Osteocyte (in vitro differentiated cells): ENCODE measurements around the gene KRT3. TPM values are rescaled to one million over a fixed set of nuclear protein-coding genes. Genes with fewer than 3 reads are reported as not detected.

Experiments
- DNase-seq: peaks from one replicate; pipeline ENCODE4 v3.0.0; 2021; ENCODE audit warnings: mixed read lengths; ENCODE audit not compliant: unreplicated experiment; ENCODE audit errors: extremely low spot score
- H3K27ac Mint-ChIP-seq: one replicate; pipeline ENCODE4 v1.8.0; 2021; ENCODE audit warnings: mild to moderate bottlenecking, mixed read lengths; ENCODE audit not compliant: unreplicated experiment
- H3K27me3 Mint-ChIP-seq: one replicate; pipeline ENCODE4 v1.8.0; 2021; ENCODE audit warnings: mixed read lengths; ENCODE audit not compliant: unreplicated experiment
- H3K36me3 Mint-ChIP-seq: one replicate; pipeline ENCODE4 v1.8.0; 2021; ENCODE audit warnings: mixed read lengths; ENCODE audit not compliant: unreplicated experiment
- H3K4me1 Mint-ChIP-seq: one replicate; pipeline ENCODE4 v1.8.0; 2021; ENCODE audit warnings: mixed read lengths; ENCODE audit not compliant: unreplicated experiment
- H3K4me3 Mint-ChIP-seq: one replicate; pipeline ENCODE4 v1.8.0; 2021; ENCODE audit warnings: mild to moderate bottlenecking, moderate library complexity, mixed read lengths; ENCODE audit not compliant: unreplicated experiment
- H3K9me3 Mint-ChIP-seq: one replicate; pipeline ENCODE4 v1.8.0; 2021; ENCODE audit warnings: mixed read lengths; ENCODE audit not compliant: unreplicated experiment
- long read RNA-seq: library from polyadenylated mRNA; unstranded; transcript quantifications from one replicate; pipeline ENCODE4 v2.0.0, GENCODE V29; 2021
- total RNA-seq: library from RNA; stranded (reverse); gene quantifications from 2 replicates; pipeline ENCODE4 v1.2.1, GENCODE V29; 2021
- TF ChIP-seq, protein P1 (sequence below): fragments of 200-600 bp; sonication (generic); IDR thresholded peaks from 2 replicates; pipeline ENCODE4 v1.5.0; 2021; ENCODE audit warnings: antibody characterized with exemption, mild to moderate bottlenecking, moderate library complexity

KRT3 gene
- not detected in 2 replicates for total RNA-seq
- long read RNA-seq, result 0 reads

DNA sequence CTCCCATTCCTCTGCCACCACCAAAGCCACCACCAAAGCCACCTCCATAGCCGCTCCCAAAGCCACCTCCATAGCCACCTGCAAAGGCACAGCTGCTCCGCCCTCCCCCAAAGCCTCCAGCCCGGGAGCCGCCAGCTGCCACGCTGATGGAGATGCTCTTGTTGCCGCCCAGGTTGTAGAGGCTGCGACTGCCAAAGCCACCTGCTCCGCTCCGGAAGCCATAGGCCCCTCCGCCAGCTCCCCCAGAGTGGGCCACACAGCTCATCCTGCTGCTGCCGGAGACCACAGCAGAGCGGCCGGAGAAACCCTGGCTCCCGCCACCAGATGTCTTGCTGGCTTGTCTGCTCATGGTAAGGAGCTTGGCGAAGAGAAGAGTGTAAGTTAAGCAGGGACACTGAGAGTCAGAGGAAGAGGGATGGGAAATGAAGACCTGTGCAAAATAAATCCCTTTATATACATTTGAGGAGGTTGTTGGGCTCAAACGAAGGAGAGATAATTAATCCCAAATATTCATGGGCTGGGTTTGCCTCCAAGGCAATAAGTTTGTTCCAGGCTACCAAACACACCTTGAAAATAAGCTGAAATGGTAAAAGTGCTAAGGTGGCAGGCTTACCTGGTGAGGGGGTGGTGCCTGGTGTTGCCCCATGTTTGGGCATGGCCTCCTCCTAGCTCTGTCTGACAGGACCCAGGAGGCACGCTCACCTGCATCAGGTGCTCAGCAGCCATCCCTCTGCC, at the start of gene KRT3:
TSS of gene KRT3 (minus strand) at position 424 of the 735 bp plus-strand sequence. CDS start at position 349, 75 bp downstream.
- Mint-ChIP-seq H3K36me3 (no peaks in the 10 kb centered on the region), H3K27me3 (peaks cover 31% of the 10 kb centered on the region), H3K9me3 (no peaks in the 10 kb centered on the region), H3K27ac (no peak within 1 kb of the TSS), H3K4me1 (no peaks in the 10 kb centered on the region), H3K4me3 (no peak within 1 kb of the TSS)
- DNase-seq, result no peak
- TF ChIP-seq, protein P1, sequence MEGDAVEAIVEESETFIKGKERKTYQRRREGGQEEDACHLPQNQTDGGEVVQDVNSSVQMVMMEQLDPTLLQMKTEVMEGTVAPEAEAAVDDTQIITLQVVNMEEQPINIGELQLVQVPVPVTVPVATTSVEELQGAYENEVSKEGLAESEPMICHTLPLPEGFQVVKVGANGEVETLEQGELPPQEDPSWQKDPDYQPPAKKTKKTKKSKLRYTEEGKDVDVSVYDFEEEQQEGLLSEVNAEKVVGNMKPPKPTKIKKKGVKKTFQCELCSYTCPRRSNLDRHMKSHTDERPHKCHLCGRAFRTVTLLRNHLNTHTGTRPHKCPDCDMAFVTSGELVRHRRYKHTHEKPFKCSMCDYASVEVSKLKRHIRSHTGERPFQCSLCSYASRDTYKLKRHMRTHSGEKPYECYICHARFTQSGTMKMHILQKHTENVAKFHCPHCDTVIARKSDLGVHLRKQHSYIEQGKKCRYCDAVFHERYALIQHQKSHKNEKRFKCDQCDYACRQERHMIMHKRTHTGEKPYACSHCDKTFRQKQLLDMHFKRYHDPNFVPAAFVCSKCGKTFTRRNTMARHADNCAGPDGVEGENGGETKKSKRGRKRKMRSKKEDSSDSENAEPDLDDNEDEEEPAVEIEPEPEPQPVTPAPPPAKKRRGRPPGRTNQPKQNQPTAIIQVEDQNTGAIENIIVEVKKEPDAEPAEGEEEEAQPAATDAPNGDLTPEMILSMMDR, result no peak

DNA sequence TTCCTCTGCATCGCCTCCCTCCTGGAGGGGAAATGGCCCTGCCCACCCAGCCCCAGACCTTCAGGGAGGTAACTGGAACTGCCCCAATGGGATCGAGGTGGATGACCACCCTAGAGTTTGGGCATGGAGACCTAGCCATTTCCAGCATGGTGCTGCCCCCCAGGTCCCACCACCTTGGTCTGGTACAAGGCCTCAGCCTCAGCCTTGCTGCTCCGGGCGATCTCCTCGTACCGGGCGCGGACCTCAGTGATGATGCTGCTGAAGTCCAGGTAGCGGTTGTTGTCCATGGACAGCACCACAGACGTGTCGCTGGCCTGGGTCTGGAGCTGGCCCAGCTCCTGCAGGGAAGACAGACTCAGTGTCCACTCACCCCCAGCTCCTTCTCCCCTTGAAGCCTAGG, 48.5 kb upstream of the KRT3 start:
- Mint-ChIP-seq H3K27ac (no peak overlapping the region), H3K4me3 (no peak overlapping the region), H3K4me1 (no peaks in the 10 kb centered on the region), H3K27me3 (peaks cover 5% of the 10 kb centered on the region), H3K9me3 (no peaks in the 10 kb centered on the region), H3K36me3 (no peaks in the 10 kb centered on the region)
- no peak for DNase-seq
- TF ChIP-seq, protein P1, result no peak

DNA sequence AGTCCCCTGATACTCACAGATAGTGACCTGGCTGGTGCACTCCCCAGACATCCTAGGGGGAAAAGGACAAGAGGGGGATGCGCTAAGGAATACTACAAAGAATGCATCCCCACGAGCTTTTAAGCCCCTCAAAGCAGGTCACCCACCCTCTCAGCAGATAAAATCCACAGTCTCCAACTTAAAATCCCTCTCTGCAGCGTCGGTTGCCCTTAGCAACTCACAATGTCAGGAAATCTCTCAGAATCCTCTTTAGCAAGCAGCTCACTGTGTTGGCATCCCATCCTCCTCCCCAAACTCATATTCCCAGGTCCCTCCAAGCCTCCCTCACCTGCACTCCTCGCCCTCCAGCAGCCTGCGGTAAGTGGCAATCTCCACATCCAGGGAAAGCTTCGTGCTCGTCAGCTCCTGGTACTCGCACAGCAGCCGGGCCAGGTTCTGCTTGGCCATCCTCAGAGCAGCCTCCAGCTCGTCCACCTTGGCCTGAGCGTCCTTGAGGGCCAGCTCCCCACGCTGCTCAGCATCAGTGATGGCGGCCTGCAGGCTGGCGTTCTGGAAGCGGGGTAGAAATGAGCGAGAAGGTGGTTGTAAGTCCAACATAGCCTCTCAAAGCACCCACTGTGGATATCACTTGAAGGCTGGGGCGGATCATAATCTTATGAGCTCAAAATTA, 43.7 kb upstream of the KRT3 start:
- H3K27me3 Mint-ChIP-seq, result no peaks in the 10 kb centered on the region
- DNase-seq, result no peak
- H3K36me3 Mint-ChIP-seq, result no peaks in the 10 kb centered on the region
- H3K9me3 Mint-ChIP-seq, result no peaks in the 10 kb centered on the region
- TF ChIP-seq, protein P1, result no peak
- H3K27ac Mint-ChIP-seq, result no peak overlapping the region
- H3K4me1 Mint-ChIP-seq, result peaks cover 17% of the 10 kb centered on the region
- H3K4me3 Mint-ChIP-seq, result no peak overlapping the region

DNA sequence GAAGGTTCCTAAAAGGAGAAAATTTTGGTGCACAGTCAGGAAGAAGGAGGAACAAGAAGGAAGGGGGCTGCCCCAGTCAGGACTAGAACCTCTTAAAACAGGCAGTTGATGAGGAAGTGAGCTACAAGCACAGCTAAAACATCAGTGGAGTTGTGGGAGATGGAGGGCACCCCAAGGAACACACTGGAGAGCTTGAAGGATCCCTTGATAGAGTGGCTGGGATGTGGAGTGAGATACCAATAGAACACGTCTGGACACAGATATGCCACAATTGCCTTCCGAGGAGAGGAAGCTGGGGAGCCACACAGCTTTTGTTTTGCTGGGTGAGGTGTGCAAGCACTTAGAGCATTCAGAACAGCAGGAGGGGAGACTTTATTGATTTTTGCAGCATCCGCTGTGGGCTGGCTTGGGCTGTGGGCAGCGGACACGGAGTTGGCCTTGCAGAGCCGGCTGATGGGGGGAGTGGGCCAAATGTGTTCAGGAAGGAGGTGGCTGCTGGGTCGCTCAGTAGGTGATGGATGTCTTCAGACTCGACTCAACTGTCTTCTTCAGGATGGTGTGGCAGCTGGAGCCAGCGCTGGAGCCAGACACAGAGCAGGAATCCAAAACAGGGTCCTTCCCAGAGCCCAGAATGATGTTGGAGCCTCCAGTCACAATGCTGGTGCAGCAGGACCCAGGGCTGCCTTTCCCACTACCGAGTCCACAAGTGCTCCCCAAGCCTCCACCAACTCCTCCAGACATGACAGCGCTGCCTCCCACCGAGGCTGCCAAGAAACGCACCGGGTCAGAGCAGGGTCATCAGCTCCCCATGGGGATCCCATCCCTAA, 42.9 kb upstream of the KRT3 start:
- DNase-seq, result no peak
- Mint-ChIP-seq H3K4me1 (peaks cover 17% of the 10 kb centered on the region), H3K27ac (no peak overlapping the region), H3K9me3 (no peaks in the 10 kb centered on the region), H3K4me3 (no peak overlapping the region), H3K36me3 (no peaks in the 10 kb centered on the region), H3K27me3 (no peaks in the 10 kb centered on the region)
- TF ChIP-seq, protein P1, result no peak
